Type B pancreatic cell (in vitro differentiated cells): ENCODE measurements around the gene HSPB7. TPM values are rescaled to one million over a fixed set of nuclear protein-coding genes. Genes with fewer than 3 reads are reported as not detected.
"Not testable (repeated sequence)": the region's sequence is repeated elsewhere in the genome, so short reads cannot be mapped to it uniquely, and the experiment has no call there.

Experiments
- DNase-seq: peaks from one replicate; pipeline ENCODE4 v3.0.0; 2021; ENCODE audit warnings: mixed read lengths; ENCODE audit not compliant: unreplicated experiment; ENCODE audit errors: extremely low spot score
- H3K27ac Mint-ChIP-seq: 2 replicates; pipeline ENCODE4 v1.8.0; 2021; ENCODE audit warnings: mild to moderate bottlenecking, mixed read lengths
- H3K27me3 Mint-ChIP-seq: 2 replicates; pipeline ENCODE4 v1.8.0; 2021; ENCODE audit warnings: mixed read lengths
- H3K36me3 Mint-ChIP-seq: 2 replicates; pipeline ENCODE4 v1.8.0; 2021; ENCODE audit warnings: mixed read lengths
- H3K4me1 Mint-ChIP-seq: one replicate; pipeline ENCODE4 v1.8.0; 2021; ENCODE audit warnings: mixed read lengths; ENCODE audit not compliant: unreplicated experiment
- H3K4me3 Mint-ChIP-seq: 2 replicates; pipeline ENCODE4 v1.8.0; 2021; ENCODE audit warnings: mild to moderate bottlenecking, mixed read lengths
- H3K9me3 Mint-ChIP-seq: 2 replicates; pipeline ENCODE4 v1.8.0; 2021; ENCODE audit warnings: mixed read lengths
- CTCF ChIP-seq: fragments of 200-600 bp; sonication (generic); conservative IDR thresholded peaks from 2 replicates; pipeline ENCODE4 v1.5.0; 2021; ENCODE audit warnings: antibody characterized with exemption, mild to moderate bottlenecking
- total RNA-seq: library from RNA; stranded (reverse); gene quantifications from 2 replicates; pipeline ENCODE4 v1.2.1, GENCODE V29; 2021; ENCODE audit warnings: low replicate concordance

HSPB7 gene
- total RNA-seq, 1 donor from 2014 or later: 0.48 TPM

GRCh38 chr1:15981679-15982078, 36.2 kb downstream of the HSPB7 start:
- H3K27ac Mint-ChIP-seq: no peak overlapping the region
- H3K4me3 Mint-ChIP-seq: no peak overlapping the region
- peaks cover 6% of the 10 kb centered on the region for H3K27me3 Mint-ChIP-seq
- peaks cover under 1% of the 10 kb centered on the region for H3K4me1 Mint-ChIP-seq
- H3K36me3 Mint-ChIP-seq: no peaks in the 10 kb centered on the region
- peaks cover 5% of the 10 kb centered on the region for H3K9me3 Mint-ChIP-seq
- DNase-seq: no peak
- no peak for TF ChIP-seq CTCF

GRCh38 chr1:15977947-15978346, 39.9 kb downstream of the HSPB7 start:
- H3K27me3 Mint-ChIP-seq, H3K9me3 Mint-ChIP-seq, H3K27ac Mint-ChIP-seq, DNase-seq, H3K36me3 Mint-ChIP-seq: not testable (repeated sequence)
- Mint-ChIP-seq H3K4me3 (peak overlapping the region; percentile 34), H3K4me1 (peaks cover 20% of the 10 kb centered on the region)

GRCh38 chr1:15975805-15976680, 41.8 kb downstream of the HSPB7 start, which contains the start of gene ZBTB17:
Gene ZBTB17 (minus strand): TSS chr1:15976101. CDS start chr1:15948495, 27,606 bp downstream.
- TF ChIP-seq CTCF: no peak
- Mint-ChIP-seq H3K36me3 (peaks cover 5% of the 10 kb centered on the region), H3K27ac (peak within 1 kb of the TSS; percentile 83), H3K9me3 (no peaks in the 10 kb centered on the region), H3K4me3 (peak within 1 kb of the TSS; percentile 91), H3K27me3 (no peaks in the 10 kb centered on the region), H3K4me1 (peaks cover 20% of the 10 kb centered on the region)
- peak; percentile 94 for DNase-seq

- no peaks in the 10 kb centered on the region for H3K9me3 Mint-ChIP-seq
- no peaks in the 10 kb centered on the region for H3K27me3 Mint-ChIP-seq
Measured at GRCh38 chr1:15975358-15975804, 42.5 kb downstream of the HSPB7 start.

GRCh38 chr1:15974855-15975254, 43.0 kb downstream of the HSPB7 start:
- H3K36me3 Mint-ChIP-seq: peaks cover 10% of the 10 kb centered on the region
- no peaks in the 10 kb centered on the region for H3K9me3 Mint-ChIP-seq
- H3K4me3 Mint-ChIP-seq: peak overlapping the region; percentile 91
- TF ChIP-seq CTCF: no peak
- H3K27ac Mint-ChIP-seq: peak overlapping the region; percentile 70
- peaks cover 20% of the 10 kb centered on the region for H3K4me1 Mint-ChIP-seq
- DNase-seq: no peak
- H3K27me3 Mint-ChIP-seq: no peaks in the 10 kb centered on the region

More at GRCh38 chr1:15975358-15975804, 42.5 kb downstream of the HSPB7 start:
- peak; percentile 51 for TF ChIP-seq CTCF
- Mint-ChIP-seq H3K4me1 (peaks cover 20% of the 10 kb centered on the region), H3K27ac (peak overlapping the region; percentile 70), H3K36me3 (peaks cover 5% of the 10 kb centered on the region), H3K4me3 (peak overlapping the region; percentile 91)
- DNase-seq: no peak

- Mint-ChIP-seq H3K4me3 (peak overlapping the region; percentile 8), H3K9me3 (no peaks in the 10 kb centered on the region), H3K36me3 (peaks cover 14% of the 10 kb centered on the region), H3K27me3 (no peaks in the 10 kb centered on the region), H3K4me1 (peaks cover 20% of the 10 kb centered on the region), H3K27ac (no peak overlapping the region)
- DNase-seq: no peak
- no peak for TF ChIP-seq CTCF
Measured at GRCh38 chr1:15973772-15974171, 44.1 kb downstream of the HSPB7 start.
